Astrocyte (in vitro differentiated cells and primary cell): ENCODE data around the gene COG7.

Experiments
- EZH2 ChIP-seq: IDR thresholded peaks from 2 replicates; pipeline ENCODE4 v1.6.1; 2012; ENCODE audit warnings: mild to moderate bottlenecking, low read length, inconsistent platforms; ENCODE audit not compliant: insufficient read depth
- TF ChIP-seq, protein P1 (sequence below): IDR thresholded peaks from 2 replicates; pipeline ENCODE4 v1.5.1; 2011; ENCODE audit warnings: low read depth, mild to moderate bottlenecking, inconsistent platforms, low read length, moderate library complexity; ENCODE audit not compliant: insufficient read depth

DNA sequence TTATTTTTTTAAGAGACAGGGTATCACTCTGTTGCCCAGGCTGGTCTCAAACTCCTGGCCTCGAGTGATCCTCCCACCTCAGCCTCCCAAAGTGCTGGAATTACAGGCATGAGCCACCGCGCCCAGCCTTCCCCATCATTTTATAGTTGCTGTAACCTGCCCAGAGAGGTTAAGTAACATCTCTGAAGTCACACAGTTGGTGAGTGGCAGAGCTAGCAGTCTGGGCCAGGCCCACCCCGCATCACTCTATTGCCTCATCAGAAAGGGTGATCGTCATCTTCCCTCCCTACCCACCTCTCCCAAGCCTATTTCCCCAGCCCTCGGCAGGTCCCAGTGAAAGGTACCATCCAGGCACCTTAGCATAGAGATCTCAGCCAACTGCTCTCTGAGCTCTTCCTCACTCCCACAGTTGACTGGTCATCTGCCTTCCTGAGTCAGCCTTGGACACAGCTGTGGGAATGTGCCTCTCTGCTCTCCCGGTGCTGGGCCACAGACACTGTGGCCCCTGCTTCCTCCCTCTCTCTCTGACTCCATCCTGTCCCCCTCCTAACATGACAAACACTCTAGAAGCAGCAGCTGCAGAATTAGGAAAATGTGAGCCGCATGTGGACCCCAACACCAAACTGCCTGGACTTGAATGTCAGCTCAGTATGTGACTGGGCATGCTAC lies 93.8 kb downstream of the COG7 start:
- TF ChIP-seq EZH2 = no peak
- TF ChIP-seq, protein P1, sequence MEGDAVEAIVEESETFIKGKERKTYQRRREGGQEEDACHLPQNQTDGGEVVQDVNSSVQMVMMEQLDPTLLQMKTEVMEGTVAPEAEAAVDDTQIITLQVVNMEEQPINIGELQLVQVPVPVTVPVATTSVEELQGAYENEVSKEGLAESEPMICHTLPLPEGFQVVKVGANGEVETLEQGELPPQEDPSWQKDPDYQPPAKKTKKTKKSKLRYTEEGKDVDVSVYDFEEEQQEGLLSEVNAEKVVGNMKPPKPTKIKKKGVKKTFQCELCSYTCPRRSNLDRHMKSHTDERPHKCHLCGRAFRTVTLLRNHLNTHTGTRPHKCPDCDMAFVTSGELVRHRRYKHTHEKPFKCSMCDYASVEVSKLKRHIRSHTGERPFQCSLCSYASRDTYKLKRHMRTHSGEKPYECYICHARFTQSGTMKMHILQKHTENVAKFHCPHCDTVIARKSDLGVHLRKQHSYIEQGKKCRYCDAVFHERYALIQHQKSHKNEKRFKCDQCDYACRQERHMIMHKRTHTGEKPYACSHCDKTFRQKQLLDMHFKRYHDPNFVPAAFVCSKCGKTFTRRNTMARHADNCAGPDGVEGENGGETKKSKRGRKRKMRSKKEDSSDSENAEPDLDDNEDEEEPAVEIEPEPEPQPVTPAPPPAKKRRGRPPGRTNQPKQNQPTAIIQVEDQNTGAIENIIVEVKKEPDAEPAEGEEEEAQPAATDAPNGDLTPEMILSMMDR = no peak
